ENCODE measurements around the gene MECP2.

MECP2 gene

DNA sequence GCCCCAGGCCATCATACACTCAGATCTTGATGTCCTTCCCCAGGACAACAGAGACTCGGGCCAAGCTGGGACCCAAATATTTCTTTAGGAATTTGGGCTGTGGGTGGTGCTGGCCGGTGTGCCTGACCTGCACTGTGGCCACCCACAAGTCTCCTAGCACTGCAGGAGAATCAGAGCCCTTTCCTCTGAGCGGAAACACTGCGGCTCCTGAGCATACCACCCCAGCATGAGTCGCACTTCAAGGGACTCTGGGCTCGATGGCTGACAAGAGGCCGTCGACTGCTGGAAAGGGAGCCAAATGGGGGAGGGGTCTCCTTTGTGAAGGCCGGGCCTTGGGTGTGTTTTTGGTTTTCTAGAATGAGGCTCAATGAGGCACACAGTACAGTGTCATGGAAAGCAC lies 64.9 kb downstream of the MECP2 start:
- DNase-seq (ENCODE audit: low spot score), result no peak

DNA sequence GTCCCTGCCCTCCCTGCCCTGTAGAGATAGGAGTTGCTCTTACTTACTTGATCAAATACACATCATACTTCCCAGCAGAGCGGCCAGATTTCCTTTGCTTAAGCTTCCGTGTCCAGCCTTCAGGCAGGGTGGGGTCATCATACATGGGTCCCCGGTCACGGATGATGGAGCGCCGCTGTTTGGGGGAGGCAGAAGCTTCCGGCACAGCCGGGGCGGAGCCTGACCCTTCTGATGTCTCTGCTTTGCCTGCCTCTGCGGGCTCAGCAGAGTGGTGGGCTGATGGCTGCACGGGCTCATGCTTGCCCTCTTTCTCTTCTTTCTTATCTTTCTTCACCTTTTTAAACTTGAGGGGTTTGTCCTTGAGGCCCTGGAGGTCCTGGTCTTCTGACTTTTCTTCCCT lies 65.4 kb downstream of the MECP2 start:
- no peak for DNase-seq (ENCODE audit: low spot score)

GRCh38 chrX:154030715-154031305 lies 66.7 kb downstream of the MECP2 start:
- no peak for DNase-seq (ENCODE audit: low spot score)

DNA sequence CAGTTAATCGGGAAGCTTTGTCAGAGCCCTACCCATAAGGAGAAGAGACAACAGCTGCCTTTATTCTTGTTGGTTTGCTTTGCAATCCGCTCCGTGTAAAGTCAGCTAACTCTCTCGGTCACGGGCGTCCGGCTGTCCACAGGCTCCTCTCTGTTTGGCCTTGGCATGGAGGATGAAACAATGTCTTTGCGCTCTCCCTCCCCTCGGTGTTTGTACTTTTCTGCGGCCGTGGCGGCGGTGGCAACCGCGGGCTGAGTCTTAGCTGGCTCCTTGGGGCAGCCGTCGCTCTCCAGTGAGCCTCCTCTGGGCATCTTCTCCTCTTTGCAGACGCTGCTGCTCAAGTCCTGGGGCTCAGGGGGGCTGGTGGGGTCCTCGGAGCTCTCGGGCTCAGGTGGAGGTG lies 67.3 kb downstream of the MECP2 start:
- no peak for DNase-seq (ENCODE audit: low spot score)

DNA sequence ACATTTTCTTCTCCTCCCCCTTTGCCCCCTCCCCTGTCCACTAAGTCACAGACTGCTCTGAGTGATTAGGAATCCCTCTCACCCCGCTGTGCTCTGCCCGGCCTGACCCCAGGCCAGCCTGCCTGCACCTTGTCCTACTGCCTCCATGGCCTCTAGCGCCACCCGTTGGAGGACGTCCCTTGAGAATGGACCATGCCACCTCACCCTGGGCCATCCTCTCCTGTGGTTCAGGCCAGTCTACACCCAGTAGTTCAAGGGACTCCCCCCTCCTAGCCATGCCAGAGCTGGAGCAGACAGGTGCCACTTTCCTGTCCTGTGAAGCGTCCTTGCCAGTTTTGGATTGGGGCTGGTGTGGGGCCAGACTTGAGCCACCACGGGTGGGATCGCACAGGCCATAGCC lies 68.1 kb downstream of the MECP2 start:
- no peak for DNase-seq (ENCODE audit: low spot score)

DNA sequence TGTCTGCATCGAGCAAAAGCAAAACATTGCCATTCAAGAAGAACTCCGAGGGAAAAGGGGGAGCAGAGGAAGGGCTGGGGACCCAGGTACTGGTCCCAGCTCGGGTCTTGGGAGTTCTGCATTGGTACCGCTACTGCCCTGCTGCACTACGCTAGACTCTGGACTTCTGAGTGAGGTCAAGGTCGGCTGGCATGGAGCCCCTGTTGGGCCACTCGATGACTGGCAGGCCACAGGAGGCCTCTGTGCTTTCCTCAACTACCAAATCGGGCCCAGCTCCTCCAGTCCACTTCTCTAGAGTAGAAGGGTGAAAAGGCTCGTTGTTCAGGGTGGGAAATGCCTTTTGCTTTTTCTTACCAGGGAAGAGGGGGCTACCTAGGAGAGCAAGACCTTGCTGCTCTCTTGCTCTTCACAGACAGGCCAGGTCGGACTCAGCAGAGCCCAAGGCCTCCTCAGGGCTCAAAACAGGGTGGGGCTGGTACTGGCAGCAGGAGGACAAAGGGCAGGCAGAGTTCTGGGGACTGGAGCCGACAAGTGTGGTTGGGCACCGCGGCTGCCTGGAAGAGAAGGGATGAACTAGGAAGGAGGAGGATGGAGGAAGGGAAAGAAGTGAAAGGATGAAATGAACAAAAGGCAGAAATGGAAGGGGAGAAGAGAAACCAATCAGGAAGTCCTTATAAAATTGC lies 68.9 kb downstream of the MECP2 start:
- DNase-seq (ENCODE audit: low spot score), result no peak

- DNase-seq (ENCODE audit: low spot score), result no peak
Observed at GRCh38 chrX:154027986-154028385, 69.5 kb downstream of the MECP2 start.

DNA sequence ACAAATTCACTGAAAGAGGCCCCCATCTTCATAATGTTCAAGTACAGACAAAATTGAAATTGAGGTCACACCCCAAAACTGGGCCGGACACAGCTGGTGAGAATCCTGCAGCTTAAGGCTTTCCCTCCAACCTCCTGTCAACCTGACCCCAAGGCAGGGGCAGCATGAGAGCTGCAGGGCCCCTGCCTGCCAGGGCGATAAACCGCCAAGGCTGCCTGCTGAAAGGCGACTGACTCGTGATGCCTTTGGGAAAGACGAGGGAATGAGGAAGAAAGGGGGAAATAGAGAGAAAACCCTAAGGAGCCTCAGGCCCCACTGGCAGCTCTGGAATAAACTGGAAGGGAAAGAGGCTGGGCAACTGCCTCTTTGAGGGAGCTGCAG lies 70.5 kb downstream of the MECP2 start:
- no peak for DNase-seq (ENCODE audit: low spot score)

- no peak for DNase-seq (ENCODE audit: low spot score)
Observed at GRCh38 chrX:154026136-154027021, 71.1 kb downstream of the MECP2 start.

DNA sequence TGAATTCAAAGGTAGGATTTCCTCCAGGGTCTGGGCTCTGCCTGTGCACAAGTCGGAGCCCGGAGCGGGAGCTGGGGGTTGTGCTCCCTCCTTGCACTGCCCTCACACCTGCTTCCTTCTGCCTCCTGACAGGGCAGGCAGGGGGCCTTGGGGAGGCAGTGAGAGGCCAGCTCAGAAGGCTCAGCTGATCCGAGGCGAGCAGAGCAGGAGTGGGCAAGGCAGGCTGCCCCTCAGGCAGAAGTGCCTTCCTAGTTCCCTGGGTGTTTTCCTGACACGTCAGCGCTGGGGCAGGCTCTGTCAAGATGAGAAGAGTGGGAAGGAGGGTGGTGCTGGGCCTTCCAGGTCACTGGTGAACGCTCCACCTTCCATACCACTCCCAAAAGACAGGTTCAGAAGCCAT lies 72.3 kb downstream of the MECP2 start:
- DNase-seq (ENCODE audit: low spot score), result no peak

- DNase-seq (ENCODE audit: low spot score), result no peak
Observed at GRCh38 chrX:154024271-154024670, 73.2 kb downstream of the MECP2 start.

- DNase-seq (ENCODE audit: low spot score), result no peak
Observed at GRCh38 chrX:154023276-154024000, 74.1 kb downstream of the MECP2 start.

DNA sequence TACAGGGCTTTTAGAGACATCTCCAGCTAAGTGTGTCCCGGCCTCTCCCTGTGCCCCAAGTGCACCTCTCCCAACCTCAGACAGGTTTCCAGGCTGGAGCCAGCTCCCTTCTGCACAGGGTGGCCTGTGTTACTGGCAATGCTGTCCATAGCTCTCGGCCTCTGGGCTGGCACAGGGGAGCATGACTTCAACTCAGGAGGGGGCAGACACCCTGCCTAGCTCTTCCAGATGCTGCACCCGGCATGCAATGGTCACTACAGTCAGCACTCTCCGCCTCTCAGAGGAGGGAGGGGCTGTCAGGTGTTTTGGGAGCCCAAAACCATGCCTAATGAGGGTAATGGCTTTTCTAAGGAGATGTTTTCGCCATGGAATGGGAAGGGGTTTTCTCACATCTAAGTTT lies 75.4 kb downstream of the MECP2 start:
- DNase-seq (ENCODE audit: low spot score), result no peak

DNA sequence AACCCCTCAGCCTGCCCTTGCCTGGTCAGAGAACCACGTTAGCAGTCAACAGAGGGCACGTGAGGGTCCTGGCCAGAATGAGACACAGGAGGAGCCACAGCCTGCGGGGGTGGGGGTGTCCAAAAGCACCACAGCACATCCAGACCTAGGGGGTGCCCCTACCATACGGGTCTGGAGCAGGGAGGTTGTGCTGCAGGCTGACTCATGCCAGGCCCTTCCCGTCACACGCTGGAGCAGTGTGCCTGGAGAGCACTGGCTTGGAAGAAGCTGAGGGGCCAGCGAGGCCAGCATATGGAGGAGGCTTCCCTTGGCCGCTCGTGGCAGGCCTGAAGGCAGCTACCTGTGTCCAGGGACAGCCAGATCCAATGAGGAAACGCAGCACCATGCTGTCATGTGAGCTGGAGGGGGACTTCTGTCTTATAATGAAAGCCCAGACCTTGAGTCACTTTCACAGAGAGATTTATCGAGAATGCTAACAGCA lies 76.3 kb downstream of the MECP2 start:
- DNase-seq (ENCODE audit: low spot score), result peak; percentile 6

- DNase-seq (ENCODE audit: low spot score), result no peak
Observed at GRCh38 chrX:154020536-154021115, 76.9 kb downstream of the MECP2 start.

GRCh38 chrX:154019633-154020528 lies 77.6 kb downstream of the MECP2 start, which contains the start of gene IRAK1:
TSS of gene IRAK1 (minus strand) at chrX:154019902. CDS start at chrX:154019812, 90 bp downstream.
- peak; percentile 61 for DNase-seq (ENCODE audit: low spot score)

- DNase-seq (ENCODE audit: low spot score), result peak; percentile 7
Observed at GRCh38 chrX:154019061-154019621, 78.4 kb downstream of the MECP2 start.

DNA sequence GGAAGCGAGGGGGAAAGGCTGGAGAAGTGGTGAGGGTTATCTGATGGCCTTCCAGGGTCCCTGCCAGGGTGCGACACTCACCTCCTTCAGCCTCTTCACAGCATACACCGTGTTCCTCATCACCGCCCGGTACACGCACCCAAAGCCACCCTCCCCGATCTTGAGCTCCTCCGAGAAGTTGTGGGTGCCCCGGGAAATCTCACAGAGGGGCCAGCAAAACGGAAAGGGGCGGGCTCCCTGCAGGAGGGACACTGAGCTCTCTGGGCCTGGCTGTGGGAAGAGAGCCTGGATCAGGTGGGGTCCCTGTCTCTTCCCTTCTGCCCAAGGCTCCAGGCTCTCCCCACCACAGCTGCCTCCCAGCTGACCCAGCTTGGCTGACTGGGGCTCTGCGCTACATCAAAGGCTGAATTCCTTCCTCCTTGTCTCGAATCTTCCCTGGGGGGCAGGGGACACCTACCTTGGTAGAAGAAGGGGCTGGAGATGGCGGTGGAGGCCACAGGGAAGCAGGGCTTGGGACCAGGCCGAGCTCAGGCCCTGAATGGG lies 78.9 kb downstream of the MECP2 start:
- no peak for DNase-seq (ENCODE audit: low spot score)

DNA sequence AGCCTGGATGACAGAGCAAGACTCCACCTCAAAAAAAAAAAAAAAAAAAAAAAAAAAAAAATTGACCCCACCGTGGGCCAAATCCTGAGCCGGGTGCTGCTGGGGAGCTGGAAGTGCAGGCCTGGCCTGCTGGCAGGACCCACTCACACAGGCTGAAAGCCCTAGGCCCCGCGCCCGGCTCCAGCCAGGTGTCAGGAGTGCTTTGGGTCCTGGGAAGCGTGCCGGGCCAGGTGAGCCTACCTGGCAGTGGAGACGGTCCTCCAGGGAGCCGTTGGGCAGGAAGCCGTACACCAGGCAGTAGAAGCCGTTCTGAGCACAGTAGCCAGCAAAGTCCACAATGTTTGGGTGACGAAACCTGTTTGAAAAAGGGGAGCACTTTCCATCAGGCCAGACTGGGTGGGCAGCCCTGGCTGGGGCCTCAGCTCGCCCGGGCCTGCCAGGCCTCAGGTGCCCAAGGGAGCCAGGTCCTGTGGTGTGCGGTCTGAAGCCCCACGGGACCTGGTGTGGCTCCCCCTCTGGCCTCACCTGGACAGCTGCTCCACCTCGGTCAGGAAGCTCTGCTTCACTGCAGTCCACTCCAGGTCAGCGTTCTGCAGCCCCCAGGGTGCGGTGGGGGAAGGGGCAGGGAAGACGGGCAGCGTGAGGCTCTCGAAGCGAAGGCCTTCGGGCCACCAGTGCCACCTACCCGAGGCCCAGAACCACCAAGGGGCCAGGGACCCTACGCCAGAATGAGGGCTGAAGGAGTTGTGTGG lies 79.6 kb downstream of the MECP2 start:
- no peak for DNase-seq (ENCODE audit: low spot score)
